AG08396 (cell line): ENCODE measurements around the gene RELL2.

ENCODE experiments used
- DNase-seq: peaks from one replicate; pipeline ENCODE4 v3.0.0; 2012; ENCODE audit warnings: low spot score, mixed read lengths

RELL2 gene

DNA sequence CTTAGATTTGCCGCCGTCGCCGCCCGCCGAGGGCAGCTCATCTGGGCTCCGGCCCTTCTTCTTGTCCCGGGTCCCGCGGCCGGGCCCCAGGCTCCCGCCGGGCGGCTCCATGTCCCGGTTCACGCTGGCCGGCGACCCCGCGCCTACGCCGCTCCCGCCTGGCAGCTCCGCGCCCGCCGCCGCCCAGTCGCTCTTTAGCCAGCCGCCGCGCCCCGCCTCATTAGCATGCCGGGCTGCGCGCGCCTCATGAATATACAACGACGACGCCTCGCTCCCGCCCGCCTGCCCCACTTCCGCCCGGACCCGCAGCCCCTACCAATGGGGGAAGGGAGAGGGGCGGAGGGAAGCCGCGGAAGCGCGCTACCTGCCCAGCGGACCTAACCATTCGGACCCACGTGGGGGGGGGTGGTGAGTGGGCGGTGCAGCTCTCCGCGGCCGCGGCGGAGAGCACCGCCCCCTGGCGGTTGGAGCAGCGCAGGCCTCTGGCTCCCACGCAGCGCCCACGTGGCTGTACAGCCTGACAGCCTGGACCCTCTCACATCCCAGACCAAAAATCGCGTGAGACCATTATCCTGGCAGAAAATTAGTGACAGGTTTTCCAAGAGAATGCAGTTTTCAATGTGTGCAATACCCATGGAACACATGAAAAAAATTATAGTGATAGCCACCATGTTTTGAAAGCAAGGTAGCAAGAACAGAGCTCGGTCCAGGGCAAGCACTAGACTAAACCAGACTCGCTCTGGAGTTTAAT, 17.8 kb upstream of the RELL2 start, which contains the start of gene DIAPH1:
Gene DIAPH1 (minus strand): TSS at position 197 of the 751 bp plus-strand sequence. CDS start 86 bp downstream, at position 111.
- DNase-seq, result peak; percentile 94

DNA sequence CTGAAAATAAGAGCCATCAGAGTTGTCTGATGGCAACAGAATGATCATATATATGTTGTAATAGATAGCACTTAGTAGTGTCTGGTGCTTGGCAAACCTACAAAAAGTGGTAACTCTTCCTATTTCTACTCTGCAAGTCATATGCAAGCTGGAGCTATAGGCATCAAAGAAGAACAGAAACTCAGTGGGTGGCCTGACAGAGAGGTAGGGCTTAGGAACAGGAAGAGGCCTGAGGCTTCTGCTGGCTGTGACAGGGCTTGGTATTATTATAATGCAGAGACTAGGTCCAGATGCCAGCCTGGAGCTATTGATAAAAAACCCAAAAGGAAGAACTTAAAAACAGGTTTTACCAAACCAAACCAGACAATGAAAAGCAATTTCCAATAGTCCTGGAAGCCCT, 13.6 kb upstream of the RELL2 start:
- no peak for DNase-seq

DNA sequence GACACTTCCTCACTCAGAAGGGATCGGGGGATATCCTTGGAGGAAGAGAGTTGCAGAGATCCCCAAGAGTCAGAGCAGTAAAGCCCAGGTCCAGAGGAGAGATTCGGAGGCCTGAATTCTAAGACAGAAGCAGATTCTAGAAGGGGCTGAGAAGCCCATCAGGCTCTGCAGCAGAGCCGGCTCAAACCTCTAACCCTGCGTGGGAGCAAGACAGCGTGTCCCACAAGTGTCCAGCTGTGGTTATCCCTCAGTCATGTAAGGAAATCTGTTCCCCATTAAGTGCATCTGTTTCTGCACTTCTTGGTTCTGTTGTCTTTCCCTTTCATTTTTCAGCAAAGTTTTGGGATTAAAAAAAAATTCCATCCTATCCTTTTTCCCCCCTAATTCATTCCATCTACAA, 13.2 kb upstream of the RELL2 start:
- DNase-seq, result no peak

DNA sequence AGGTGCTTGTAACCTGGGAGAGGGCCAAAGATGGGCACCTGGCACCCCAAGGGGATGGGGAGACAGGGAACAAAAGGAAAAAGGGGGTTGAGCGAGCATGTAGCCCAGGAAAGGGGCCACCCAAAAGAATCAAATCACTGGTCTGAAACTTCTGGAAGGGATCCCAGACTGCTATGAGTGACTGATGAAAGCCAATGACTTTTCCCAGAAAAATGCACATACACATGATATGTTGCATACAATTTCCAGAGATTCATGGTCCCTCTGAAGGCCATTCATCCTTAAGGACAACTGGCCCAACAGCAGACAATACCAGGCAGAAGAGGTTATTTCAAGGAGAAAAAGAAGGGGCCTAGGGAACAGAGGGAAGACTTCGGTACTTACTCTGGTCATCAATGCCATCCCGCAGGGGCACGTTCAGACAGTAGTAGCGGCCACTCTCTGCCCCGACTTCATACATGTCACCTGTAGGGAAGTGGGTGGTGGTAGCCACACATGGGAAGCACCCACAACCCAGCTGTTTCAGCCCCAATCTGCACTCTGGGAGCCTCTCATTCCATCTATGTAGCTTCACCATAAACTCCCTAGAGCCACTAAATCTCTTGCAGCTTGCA, 8.5 kb upstream of the RELL2 start:
- DNase-seq, result peak; percentile 37

DNA sequence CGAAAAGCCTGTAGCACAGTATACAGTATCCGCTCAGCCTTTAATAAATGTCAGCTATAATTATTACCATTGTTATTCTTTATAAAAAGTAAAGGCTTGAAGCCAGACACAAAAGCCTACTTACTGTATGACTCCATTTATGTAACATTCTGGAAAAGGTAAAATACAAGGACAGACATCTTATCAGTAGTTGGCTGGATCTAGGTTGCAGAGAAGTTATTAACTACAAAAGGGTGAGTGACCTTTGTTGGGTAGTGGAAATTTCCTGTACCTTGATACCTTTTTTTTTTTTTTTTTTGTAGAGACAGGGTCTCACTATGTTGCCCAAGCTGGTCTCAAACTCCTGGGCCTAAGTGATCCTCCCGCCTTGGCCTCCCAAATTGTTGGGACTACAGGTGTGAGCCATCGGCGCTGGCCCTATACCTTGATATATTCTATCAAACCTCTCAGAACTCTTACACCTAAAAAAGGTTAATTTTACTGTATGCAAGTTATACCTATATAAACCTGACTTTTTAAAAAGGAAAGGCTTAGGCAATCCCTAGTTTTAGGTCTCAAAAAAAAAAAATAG, 6.1 kb upstream of the RELL2 start:
- DNase-seq, result no peak

DNA sequence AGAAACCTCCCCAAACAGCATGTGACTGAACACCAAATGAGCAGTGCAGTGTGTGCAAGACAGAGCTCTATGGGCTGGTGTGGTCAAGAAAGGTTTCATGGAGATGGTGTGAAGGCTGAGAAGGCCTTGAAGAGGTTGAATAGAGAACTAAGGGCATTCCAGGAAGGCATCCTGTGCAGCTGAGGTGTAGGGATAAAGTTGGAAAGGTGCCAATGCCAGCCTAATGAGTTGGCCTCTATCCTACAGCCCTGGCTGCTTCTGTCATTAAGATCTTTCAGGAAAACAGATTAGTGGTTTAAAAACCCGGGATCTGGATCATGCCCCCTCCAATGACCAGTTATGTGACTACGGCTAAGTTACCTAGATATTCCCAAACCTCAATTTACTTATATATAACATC, 4.1 kb upstream of the RELL2 start:
- no peak for DNase-seq

DNA sequence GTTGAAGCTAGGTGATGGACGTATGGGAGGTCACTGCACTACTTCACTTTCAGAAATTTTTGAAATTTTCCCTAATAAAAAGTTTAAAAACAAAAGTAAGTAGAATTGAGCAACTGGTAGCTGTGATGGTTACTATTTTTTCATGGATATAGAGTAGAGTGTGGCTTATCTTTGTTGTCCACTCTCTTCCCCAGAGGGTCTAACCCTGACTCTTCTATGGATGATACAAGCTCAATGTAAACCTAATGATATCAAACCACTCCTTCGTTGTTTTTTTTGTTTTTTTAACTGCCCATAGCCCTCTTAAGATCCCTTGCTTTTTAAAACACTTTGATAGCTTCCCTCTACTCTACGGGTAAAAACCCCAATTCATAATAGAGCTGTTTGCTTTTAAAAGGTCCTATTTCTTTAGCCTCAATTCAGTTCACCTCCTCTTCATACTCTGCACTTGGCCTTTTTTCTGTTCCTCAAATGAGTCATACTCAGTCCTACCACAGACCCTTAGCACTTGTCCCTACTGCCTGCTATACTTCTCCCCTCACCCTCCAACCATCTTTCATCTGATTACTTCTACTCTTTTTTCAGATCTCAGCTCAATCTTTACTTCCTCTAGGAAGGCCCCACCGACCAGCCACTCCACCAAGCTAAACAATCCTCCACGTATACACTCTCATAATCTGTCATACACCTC, 2.8 kb upstream of the RELL2 start:
- no peak for DNase-seq

DNA sequence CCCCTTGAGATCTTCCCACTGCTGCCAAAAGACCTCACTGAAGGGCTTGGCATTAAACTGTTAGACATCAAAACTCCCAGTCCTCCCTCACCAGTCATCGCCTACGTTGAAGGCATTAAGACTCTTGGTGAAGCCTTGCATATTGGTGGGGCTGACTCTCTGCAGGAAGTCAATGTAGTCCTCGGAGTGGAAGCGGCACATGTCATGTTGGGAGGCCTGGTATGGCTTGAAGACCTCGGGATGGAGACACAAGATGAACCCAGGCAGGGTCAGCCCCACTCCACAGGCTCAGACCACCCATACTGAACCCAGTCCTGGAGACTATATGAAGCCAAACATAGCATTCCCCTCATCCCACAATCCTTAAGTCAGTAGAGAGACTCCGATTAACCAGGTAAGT, 2.1 kb upstream of the RELL2 start:
- no peak for DNase-seq

DNA sequence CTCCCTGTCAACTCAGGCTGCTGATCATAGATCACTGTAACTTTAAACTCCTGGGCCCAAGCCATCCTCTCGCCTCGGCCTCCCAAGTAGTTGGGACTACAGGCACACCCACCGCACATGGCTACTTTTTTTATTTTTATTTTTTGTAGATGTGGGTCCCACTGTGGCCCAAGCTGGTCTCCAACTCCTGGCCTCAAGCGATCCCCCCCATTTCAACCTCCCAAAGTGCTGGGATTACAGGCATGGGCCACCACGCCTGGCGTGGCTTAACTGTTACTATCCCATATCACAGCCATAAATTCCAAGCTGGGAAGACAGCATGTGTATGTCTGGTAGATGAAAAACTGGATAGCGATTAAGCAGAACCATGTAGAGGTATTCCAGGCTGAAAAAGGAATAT, 1.2 kb upstream of the RELL2 start:
- DNase-seq, result no peak

DNA sequence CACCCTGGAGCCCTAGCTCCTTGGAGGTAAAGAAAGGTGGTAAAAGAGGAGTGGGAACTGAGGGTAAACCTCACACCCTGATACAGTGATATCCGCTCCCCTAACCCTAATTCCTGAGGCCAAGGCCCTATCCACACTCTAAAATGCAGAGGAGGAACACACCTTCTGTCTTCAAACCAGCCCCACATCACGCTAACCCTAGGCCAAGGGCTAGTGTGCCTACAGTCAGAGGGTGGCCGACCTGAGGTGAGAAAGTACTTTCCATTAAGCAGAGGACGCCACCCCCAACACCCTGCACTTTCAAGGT, 738 bp upstream of the RELL2 start:
- no peak for DNase-seq

DNA sequence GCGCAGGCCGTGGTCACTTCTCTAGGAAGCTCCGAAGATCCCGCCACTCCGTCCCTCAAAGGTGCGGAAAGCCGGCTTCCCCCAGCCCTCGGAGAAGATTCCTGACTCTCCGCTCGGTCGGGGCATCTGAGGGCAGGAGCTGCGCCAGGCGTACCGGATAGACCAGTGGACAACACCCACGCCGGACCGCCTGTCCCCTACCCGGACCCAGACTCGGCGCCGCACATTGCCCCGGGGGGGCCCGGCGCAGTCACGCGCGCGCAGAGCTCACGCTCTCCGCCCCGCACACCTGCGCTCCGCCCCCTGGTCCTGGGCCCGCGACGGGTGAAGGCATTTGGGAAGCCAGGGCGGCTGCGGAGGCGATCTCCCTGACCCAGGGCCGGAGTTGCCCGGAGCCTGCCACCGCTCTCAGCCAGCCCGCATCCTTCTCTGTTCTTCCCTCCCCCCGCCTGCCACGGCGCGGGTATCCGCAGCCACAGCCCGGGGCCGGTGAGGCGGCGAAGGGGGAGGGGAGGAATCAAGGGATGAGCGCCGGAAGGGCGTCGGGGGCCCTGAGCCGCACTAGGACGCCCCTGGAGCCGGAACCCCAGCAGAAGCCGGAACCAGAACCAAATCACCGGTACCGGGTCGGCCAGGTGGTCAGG, 448 bp downstream of the RELL2 start:
- peak; percentile 26 for DNase-seq

DNA sequence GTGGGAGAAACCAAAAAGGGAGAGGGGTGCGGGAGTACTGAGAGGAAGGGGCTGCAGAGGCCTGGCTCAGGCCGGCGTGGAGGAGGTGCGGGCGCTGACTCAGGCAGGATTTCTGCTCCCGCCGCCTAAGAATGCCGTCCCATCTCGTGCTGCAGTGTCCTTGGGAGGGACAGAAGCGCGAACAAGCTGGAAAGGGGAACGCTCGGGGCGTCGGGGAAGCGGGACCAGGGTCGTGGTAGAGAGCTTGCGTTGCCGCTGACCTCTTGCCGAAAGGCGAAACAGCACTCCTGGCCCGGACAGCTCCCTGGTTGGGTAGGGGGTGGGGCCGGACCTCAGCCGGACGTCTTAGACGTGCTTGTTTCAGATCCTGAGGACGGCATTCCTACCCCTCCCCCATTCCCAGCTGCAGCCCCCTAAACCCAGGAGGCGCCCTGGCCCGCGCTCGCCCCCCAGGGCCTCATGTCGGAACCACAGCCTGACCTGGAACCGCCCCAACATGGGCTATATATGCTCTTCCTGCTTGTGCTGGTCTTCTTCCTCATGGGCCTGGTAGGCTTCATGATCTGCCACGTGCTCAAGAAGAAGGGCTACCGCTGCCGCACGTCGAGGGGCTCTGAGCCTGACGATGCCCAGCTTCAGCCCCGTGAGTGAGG, 1.1 kb downstream of the RELL2 start:
- DNase-seq, result peak; percentile 68

DNA sequence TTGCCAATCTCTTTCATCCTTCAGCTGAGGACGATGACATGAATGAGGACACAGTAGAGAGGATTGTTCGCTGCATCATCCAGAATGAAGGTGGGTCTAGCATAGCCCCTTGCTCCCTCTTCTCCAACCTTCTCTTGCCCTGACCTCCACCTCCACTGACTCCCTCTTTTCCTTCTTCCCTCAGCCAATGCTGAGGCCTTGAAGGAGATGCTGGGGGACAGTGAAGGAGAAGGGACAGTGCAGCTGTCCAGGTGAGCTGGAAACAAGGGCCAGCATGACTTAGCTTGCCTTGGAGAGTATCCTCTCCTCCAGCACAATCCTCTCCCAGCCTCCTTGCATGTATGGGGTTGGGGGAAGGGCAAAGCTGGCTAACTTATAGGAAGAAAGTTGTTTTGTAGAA, 2.0 kb downstream of the RELL2 start:
- DNase-seq, result no peak

DNA sequence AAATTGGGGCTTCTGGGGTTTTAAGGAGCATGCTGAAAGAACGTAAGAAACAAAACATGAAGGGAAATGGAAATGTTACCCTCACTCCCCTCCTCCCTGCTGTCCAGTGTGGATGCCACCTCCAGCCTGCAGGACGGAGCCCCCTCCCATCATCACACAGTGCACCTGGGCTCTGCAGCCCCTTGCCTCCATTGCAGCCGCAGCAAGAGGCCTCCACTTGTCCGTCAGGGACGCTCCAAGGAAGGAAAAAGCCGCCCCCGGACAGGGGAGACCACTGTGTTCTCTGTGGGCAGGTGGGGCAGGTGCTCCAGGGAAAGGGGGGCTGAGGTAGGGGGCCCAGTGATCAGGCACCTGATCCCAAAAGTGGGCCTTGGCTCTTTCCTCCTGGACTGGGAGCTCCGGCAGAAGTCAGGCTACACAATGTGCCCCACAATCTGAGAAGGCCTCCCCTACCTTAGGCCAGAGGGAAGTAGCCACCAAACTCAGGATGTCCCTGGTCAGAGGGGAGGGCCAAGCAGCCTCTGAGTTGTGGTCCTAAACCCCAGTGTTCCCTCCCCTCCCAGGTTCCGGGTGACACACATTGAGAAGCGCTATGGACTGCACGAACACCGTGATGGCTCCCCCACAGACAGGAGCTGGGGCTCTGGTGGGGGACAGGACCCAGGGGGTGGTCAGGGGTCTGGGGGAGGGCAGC, 2.7 kb downstream of the RELL2 start:
- no peak for DNase-seq

DNA sequence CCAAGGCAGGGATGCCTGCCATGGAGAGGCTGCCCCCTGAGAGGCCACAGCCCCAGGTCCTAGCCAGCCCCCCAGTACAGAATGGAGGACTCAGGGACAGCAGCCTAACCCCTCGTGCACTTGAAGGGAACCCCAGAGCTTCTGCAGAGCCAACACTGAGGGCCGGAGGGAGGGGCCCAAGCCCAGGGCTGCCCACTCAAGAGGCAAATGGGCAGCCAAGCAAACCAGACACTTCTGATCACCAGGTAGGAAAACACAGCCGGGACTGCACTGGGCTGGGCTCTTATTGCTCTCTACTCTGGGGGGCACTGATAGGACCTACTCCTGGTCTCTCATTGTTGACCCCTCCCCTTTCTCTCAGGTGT, 3.2 kb downstream of the RELL2 start:
- no peak for DNase-seq

DNA sequence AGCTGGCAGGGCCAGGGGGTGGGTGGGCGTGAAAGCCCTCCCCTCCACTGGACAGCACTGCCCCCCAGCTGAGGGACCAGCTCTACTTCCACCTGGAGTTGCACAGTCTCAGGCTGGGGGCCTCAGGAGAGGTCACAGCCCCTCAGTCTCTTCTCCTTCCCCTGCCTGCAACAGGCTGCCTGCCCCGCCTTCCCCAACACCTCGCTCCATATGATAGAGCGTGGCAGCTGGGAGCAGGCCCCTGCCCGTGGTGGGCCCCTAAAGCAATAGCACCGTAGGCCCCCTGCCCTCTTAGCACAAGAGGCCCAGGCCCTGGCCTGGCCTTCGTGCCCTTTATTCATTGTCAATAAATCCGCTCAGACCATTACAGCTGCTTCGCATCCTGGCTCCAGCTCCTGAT, 3.9 kb downstream of the RELL2 start:
- no peak for DNase-seq

DNA sequence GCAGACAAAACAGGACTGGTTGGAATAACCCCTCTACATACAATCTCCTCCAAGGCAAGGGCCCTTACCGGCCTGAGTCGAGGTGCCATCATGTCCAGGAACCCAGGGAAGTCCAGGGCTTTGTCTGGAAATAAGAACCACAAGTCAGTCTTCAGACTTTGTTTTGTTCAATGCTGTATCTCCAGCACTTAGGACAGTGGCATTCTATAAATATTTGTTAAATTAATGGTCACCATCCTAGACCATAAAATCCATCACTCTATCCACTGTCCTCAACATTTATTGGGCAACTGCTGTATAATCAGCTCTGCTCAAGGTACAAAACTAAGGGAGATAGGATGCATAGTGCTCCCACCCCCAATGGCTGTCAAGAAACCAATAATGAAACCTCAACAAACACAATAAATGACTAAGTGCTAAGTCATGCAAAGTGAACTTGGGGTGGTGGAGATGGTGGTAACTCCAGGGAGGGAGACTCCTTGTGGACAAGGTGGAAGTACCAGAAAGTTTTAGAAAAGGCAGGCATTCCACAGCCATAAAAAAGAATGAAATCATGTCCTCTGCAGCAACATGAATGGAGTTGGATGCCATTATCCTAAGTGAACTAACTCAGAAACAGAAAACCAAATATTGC, 5.0 kb downstream of the RELL2 start:
- DNase-seq, result peak; percentile 70

DNA sequence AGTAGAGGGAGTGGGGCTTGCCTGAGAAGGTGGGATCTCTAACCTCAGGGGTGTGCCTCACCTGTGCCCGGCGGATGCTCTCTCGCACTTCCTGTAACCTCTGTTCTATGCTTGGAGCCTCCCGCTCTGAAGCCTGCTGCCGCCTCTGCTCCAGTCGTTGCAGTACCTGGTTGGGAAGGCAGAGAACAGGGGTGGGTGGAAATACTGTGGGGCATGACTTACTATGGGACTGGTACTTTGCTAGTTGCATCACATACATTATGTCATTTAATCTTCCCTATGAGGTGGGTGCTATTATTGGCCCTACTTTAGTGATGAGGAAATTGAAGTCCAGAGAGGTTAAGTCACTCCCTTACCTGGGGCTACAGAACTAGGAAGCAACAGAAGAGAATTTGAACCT, 9.2 kb downstream of the RELL2 start:
- DNase-seq, result no peak

DNA sequence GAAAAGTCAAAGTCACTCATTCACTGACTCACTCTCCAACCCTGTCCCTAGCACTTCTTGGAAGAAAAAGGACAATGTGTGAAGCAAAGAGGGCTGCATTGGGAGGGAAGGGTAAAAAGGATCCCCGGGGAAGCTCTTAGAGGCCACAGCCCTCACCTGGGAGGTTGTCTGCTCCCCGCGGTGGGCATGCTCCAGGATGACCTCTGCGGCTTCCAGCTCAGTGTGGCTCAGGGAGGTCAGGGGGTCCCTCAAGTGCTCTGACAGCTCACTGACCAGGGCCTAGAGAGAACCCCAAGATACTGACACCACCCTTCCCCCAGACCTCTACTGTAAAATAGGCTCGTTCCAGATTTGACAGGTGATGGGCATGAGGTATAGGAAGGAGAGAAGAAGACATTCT, 10.4 kb downstream of the RELL2 start:
- no peak for DNase-seq

DNA sequence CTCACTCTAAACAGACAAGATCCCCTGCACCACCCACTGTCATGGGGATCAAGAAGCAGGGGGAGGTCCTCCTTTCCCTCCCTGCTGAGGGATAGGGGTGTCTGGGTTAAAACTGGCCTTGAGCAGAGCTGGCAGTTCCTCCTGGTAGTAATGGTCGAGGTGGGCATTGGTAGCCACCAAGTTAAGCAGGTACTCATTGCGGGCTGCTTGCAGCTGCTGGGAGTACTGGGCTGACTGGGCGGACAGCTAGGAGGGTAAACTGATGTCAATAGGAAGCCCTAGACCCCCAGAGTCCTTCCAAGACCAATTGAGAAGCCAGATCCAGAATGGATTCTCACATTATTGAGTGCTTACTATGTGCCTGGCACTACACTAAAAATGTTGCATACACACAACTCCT, 11.1 kb downstream of the RELL2 start:
- no peak for DNase-seq

DNA sequence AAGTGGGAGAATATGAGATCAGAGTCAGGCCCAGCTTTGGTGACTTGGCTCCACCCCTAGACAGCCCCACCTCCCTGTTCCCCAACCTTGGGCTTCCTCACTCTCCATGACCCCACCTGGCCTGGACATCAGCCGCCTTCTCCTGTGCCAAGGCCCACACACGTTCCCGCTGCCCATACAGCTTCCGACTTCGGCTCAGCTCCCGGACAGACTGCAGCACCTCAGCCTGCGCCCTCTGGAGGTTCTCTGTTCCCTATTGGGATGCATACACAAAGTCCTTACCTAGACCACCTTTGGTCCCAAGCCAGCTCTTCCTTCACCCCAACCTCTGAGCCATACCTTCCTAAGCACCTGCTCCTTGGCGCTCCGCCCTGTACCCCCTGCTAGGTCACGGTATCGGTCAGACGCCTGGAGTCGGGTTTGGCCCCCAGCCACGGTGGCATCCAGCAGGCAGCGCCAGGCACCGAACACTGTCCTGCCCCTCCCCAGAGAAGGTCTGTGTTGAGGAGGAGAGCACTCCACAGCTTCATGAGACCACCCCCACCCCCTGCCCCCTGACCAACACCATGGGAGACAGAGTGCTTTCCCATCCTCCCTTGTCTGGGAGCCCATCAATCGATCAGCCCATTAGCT, 12.4 kb downstream of the RELL2 start:
- no peak for DNase-seq
